HG03066 (cell line): ENCODE data around the gene PIGZ.

ENCODE experiments used
- ATAC-seq: cut with Tn5 transposase; IDR thresholded peaks from one replicate; pipeline ENCODE4 v1.9.1; 2021; ENCODE audit warnings: low read depth; ENCODE audit not compliant: unreplicated experiment

Gene PIGZ

GRCh38 chr3:196968233-196969133 is at the start of gene PIGZ:
TSS of gene PIGZ (minus strand) at chr3:196968833. CDS start at chr3:196952031, 16,802 bp downstream.
- peak; percentile 70 for ATAC-seq

GRCh38 chr3:197017003-197017402 is 48.4 kb upstream of the PIGZ start:
- ATAC-seq = no peak

GRCh38 chr3:197015790-197016736 is 47.4 kb upstream of the PIGZ start:
- ATAC-seq = no peak

GRCh38 chr3:197014942-197015575 is 46.4 kb upstream of the PIGZ start:
- no peak for ATAC-seq

GRCh38 chr3:197014024-197014423 is 45.4 kb upstream of the PIGZ start:
- ATAC-seq = no peak

GRCh38 chr3:197012540-197012883 is 43.9 kb upstream of the PIGZ start:
- no peak for ATAC-seq

- ATAC-seq = no peak
Measured at GRCh38 chr3:197011780-197012539, 43.3 kb upstream of the PIGZ start.

- no peak for ATAC-seq
Measured at GRCh38 chr3:197010556-197011351, 42.1 kb upstream of the PIGZ start.

- ATAC-seq = no peak
Measured at GRCh38 chr3:197009532-197010019, 40.9 kb upstream of the PIGZ start.

- ATAC-seq = no peak
Measured at GRCh38 chr3:197008436-197009209, 40.0 kb upstream of the PIGZ start.

- ATAC-seq = no peak
Measured at GRCh38 chr3:197007953-197008352, 39.3 kb upstream of the PIGZ start.

GRCh38 chr3:197007296-197007940 is 38.8 kb upstream of the PIGZ start:
- no peak for ATAC-seq

GRCh38 chr3:197006860-197007259 is 38.2 kb upstream of the PIGZ start:
- ATAC-seq = no peak

- no peak for ATAC-seq
Measured at GRCh38 chr3:197006446-197006845, 37.8 kb upstream of the PIGZ start.

- peak; percentile 17 for ATAC-seq
Measured at GRCh38 chr3:197003461-197004385, 35.1 kb upstream of the PIGZ start.

GRCh38 chr3:197002701-197003454 is 34.2 kb upstream of the PIGZ start:
- peak; percentile 69 for ATAC-seq
